Mucosa of gallbladder (tissue), 1 donor: Measurements from ENCODE around the gene RCHY1. TPM values are rescaled to one million over a fixed set of nuclear protein-coding genes. Genes with fewer than 3 reads are reported as not detected.
"Not testable (repeated sequence)": the region's sequence is repeated elsewhere in the genome, so short reads cannot be mapped to it uniquely, and the experiment has no call there.

Source experiments
- DNase-seq: peaks from one replicate; pipeline ENCODE4 v3.0.0-alpha.2; 2020; ENCODE audit warnings: low spot score
- total RNA-seq: library from RNA; stranded (reverse); gene quantifications from one replicate; pipeline ENCODE4 v1.2.1, GENCODE V29; 2021
- donor health status: DM: no; HTN: no; CAD: no.

Gene RCHY1
- total RNA-seq, result 26.1 TPM

- peak; percentile 95 for DNase-seq
Measured at GRCh38 chr4:75514131-75514948, at the start of gene RCHY1, which contains the start of gene THAP6. RCHY1 (minus strand) TSS chr4:75514403; CDS start chr4:75514286, 117 bp downstream. THAP6 (plus strand) TSS chr4:75514473; CDS start chr4:75515453, 980 bp downstream.

- no peak for DNase-seq
Measured at GRCh38 chr4:75561789-75562188, 47.6 kb upstream of the RCHY1 start.

- DNase-seq, result no peak
Measured at GRCh38 chr4:75557696-75558095, 43.5 kb upstream of the RCHY1 start.

- DNase-seq, result no peak
Measured at GRCh38 chr4:75555294-75556164, 41.3 kb upstream of the RCHY1 start, which contains the start of gene ODAPH. ODAPH (plus strand) TSS chr4:75556066; CDS start chr4:75556083, 17 bp downstream.

GRCh38 chr4:75552452-75552851, 38.2 kb upstream of the RCHY1 start:
- no peak for DNase-seq

GRCh38 chr4:75549019-75549418, 34.8 kb upstream of the RCHY1 start:
- DNase-seq, result no peak

- DNase-seq, result peak; percentile 27
Measured at GRCh38 chr4:75547647-75548387, 33.6 kb upstream of the RCHY1 start.

- no peak for DNase-seq
Measured at GRCh38 chr4:75545526-75545925, 31.3 kb upstream of the RCHY1 start.

GRCh38 chr4:75544870-75545269, 30.7 kb upstream of the RCHY1 start:
- no peak for DNase-seq

- DNase-seq, result not testable (repeated sequence)
Measured at GRCh38 chr4:75544220-75544619, 30.0 kb upstream of the RCHY1 start.

- no peak for DNase-seq
Measured at GRCh38 chr4:75542824-75543223, 28.6 kb upstream of the RCHY1 start.

GRCh38 chr4:75537308-75537707, 23.1 kb upstream of the RCHY1 start:
- not testable (repeated sequence) for DNase-seq

- not testable (repeated sequence) for DNase-seq
Measured at GRCh38 chr4:75533926-75534325, 19.7 kb upstream of the RCHY1 start.

GRCh38 chr4:75533339-75533887, 19.2 kb upstream of the RCHY1 start:
- not testable (repeated sequence) for DNase-seq

GRCh38 chr4:75531536-75532143, 17.4 kb upstream of the RCHY1 start:
- not testable (repeated sequence) for DNase-seq

- no peak for DNase-seq
Measured at GRCh38 chr4:75530556-75531322, 16.5 kb upstream of the RCHY1 start.

- no peak for DNase-seq
Measured at GRCh38 chr4:75527482-75527881, 13.3 kb upstream of the RCHY1 start.

GRCh38 chr4:75525910-75526309, 11.7 kb upstream of the RCHY1 start:
- no peak for DNase-seq

GRCh38 chr4:75525086-75525485, 10.9 kb upstream of the RCHY1 start:
- no peak for DNase-seq

- not testable (repeated sequence) for DNase-seq
Measured at GRCh38 chr4:75519452-75519851, 5.2 kb upstream of the RCHY1 start.
